Peyer's patch (tissue), 4 donors: Measurements from ENCODE around the gene NAA16. TPM values are rescaled to one million over a fixed set of nuclear protein-coding genes. Genes with fewer than 3 reads are reported as not detected.

Source experiments
- DNase-seq, 3 donors: peaks; one replicate each; pipeline ENCODE4 v3.0.0-alpha.2; 2017 to 2019
- H3K27ac ChIP-seq, 4 donors: fragments of 200-600 bp; sonication (generic); one replicate each; pipeline ENCODE4 v1.5.1; 2016 to 2019
- H3K27me3 ChIP-seq, 2 donors: fragments of 200-600 bp; sonication (generic); one replicate each; pipeline ENCODE4 v1.5.1; 2019
- H3K36me3 ChIP-seq, 3 donors: fragments of 200-600 bp; sonication (generic); one replicate each; pipeline ENCODE4 v1.5.1; 2016 to 2019
- H3K4me1 ChIP-seq, 4 donors: fragments of 200-600 bp; sonication (generic); one replicate each; pipeline ENCODE4 v1.5.1; 2016 to 2019
- H3K4me3 ChIP-seq, 4 donors: fragments of 200-600 bp; sonication (generic); 1 replicate in 3 of 4; 2 replicates in 1 of 4; pipeline ENCODE4 v1.5.1; 2016 to 2019; ENCODE audit warnings: mild to moderate bottlenecking in 1 of 4
- H3K9me3 ChIP-seq, 4 donors: fragments of 200-600 bp; sonication (generic); one replicate each; pipeline ENCODE4 v1.5.1; 2016 to 2019; ENCODE audit warnings: mild to moderate bottlenecking in 1 of 4
- CTCF ChIP-seq, 6 experiments: fragments of 450-650 bp in 4 of 6; fragments of 200-600 bp in 2 of 6; sonication (generic) in 1 of 6; IDR thresholded peaks; one replicate each; pipeline ENCODE4 v1.5.1; 2017 to 2019; ENCODE audit warnings: antibody characterized with exemption in 6 of 6, mild to moderate bottlenecking in 3 of 6, moderate library complexity in 1 of 6
- POLR2A ChIP-seq, 2 donors: fragments of 450-650 bp; IDR thresholded peaks; one replicate each; pipeline ENCODE4 v1.5.1; 2017; ENCODE audit warnings: antibody characterized with exemption in 2 of 2, mild to moderate bottlenecking in 2 of 2, moderate library complexity in 2 of 2
- total RNA-seq, 4 donors: library from RNA; depleted of rRNA; stranded (reverse); fragments of >200 nt; gene quantifications; one replicate each; pipeline ENCODE4 v1.1.0, GENCODE V29; 2016

Gene NAA16
- total RNA-seq, 4 donors from 2014 or later = 11.6 to 74.3 (median 16.6) TPM

DNA sequence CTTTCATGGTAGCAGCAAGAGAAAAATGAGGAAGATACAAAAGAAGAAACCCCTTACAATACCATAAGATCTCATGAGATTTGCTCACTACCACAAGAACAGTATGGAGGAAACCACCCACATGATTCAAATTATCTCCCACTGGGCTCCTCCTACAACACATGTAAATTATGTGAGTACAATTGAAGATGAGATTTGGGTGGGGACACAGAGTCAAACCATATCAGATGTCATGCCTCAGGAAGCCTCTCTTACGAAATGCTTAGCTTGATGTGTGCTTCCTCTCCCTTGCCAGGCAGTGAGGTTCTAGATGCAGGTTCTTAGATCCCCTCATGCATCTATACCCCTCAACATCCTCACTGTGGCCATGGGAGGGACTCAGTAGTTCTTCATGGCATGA is 83.1 kb downstream of the NAA16 start:
- H3K9me3 ChIP-seq = no peaks in the 10 kb centered on the region
- DNase-seq = no peak
- H3K4me3 ChIP-seq = no peak overlapping the region
- TF ChIP-seq POLR2A (IDR thresholded peaks at IDR 0.05) (no peak), CTCF (IDR thresholded peaks at IDR 0.05) (no peak)
- no peaks in the 10 kb centered on the region for H3K27me3 ChIP-seq
- no peaks in the 10 kb centered on the region for H3K4me1 ChIP-seq
- no peaks in the 10 kb centered on the region for H3K36me3 ChIP-seq
- H3K27ac ChIP-seq = no peak overlapping the region

GRCh38 chr13:41398494-41399170 is 87.6 kb downstream of the NAA16 start:
- Histone ChIP-seq H3K4me3 (no peak overlapping the region), H3K9me3 (no peaks in the 10 kb centered on the region), H3K4me1 (no peaks in the 10 kb centered on the region), H3K27me3 (no peaks in the 10 kb centered on the region), H3K36me3 (no peaks in the 10 kb centered on the region), H3K27ac (no peak overlapping the region)
- TF ChIP-seq CTCF (IDR thresholded peaks at IDR 0.05) = no peak
- no peak for TF ChIP-seq POLR2A (IDR thresholded peaks at IDR 0.05)
- DNase-seq = no peak

DNA sequence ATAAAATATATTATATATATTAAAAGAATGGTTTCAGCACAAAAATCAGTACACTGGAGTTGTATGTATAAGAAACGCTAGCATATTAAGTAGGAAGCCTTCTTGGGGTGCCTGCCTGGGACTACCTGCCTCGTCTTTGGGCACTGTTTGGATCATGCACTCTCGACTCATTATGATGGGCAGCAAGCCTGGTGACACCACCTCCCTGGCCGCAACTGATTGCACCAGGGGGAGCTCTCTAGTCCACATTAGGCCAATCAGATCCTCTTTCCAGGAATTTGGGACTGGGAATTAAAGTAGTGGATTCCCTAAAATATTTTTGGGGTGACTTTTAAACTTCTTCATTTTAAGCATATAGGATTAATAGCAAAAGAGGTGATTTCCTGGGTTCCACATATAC is 90.3 kb downstream of the NAA16 start:
- Histone ChIP-seq H3K27ac (no peak overlapping the region), H3K4me3 (no peak overlapping the region), H3K4me1 (no peaks in the 10 kb centered on the region), H3K27me3 (no peaks in the 10 kb centered on the region), H3K36me3 (no peaks in the 10 kb centered on the region), H3K9me3 (no peaks in the 10 kb centered on the region)
- no peak for DNase-seq
- TF ChIP-seq POLR2A (IDR thresholded peaks at IDR 0.05) (no peak), CTCF (IDR thresholded peaks at IDR 0.05) (no peak)

- Histone ChIP-seq H3K4me1 (no peaks in the 10 kb centered on the region), H3K36me3 (no peaks in the 10 kb centered on the region), H3K4me3 (no peak overlapping the region), H3K27ac (no peak overlapping the region), H3K27me3 (no peaks in the 10 kb centered on the region), H3K9me3 (no peaks in the 10 kb centered on the region)
- TF ChIP-seq CTCF (IDR thresholded peaks at IDR 0.05) (no peak), POLR2A (IDR thresholded peaks at IDR 0.05) (no peak)
- no peak for DNase-seq
Measured at GRCh38 chr13:41402691-41403511, 91.8 kb downstream of the NAA16 start.

GRCh38 chr13:41403983-41404382 is 92.9 kb downstream of the NAA16 start:
- Histone ChIP-seq H3K36me3 (no peaks in the 10 kb centered on the region), H3K9me3 (no peaks in the 10 kb centered on the region), H3K27ac (no peak overlapping the region), H3K4me3 (no peak overlapping the region), H3K27me3 (no peaks in the 10 kb centered on the region), H3K4me1 (no peaks in the 10 kb centered on the region)
- TF ChIP-seq CTCF (IDR thresholded peaks at IDR 0.05) = no peak
- no peak for TF ChIP-seq POLR2A (IDR thresholded peaks at IDR 0.05)
- DNase-seq = no peak
